Cerebellar nuclear complex (tissue), 1 donor: ENCODE measurements around the gene ABCG2.
"Not testable (repeated sequence)": the region's sequence is repeated elsewhere in the genome, so short reads cannot be mapped to it uniquely, and the experiment has no call there.

Experiments used
- DNase-seq, 2 experiments: peaks; one replicate each; lab custom pipeline; 2025; lab: John Stamatoyannopoulos, UW

Gene ABCG2

GRCh38 chr4:88110826-88111225 lies 47.6 kb downstream of the ABCG2 start:
- no peak for DNase-seq

GRCh38 chr4:88109123-88109881 lies 49.1 kb downstream of the ABCG2 start:
- DNase-seq, result no peak

GRCh38 chr4:88108747-88109122 lies 49.7 kb downstream of the ABCG2 start:
- DNase-seq, result no peak

- DNase-seq, result not testable (repeated sequence)
These were observed 50.4 kb downstream of the ABCG2 start for GRCh38 chr4:88108108-88108465.

- no peak for DNase-seq
These were observed 50.9 kb downstream of the ABCG2 start for GRCh38 chr4:88107406-88108107.

- no peak for DNase-seq
These were observed 52.2 kb downstream of the ABCG2 start for GRCh38 chr4:88106205-88106604.

- no peak for DNase-seq
These were observed 53.4 kb downstream of the ABCG2 start for GRCh38 chr4:88104902-88105610.

- no peak for DNase-seq
These were observed 56.4 kb downstream of the ABCG2 start for GRCh38 chr4:88102026-88102425.

- DNase-seq, result no peak
These were observed 57.3 kb downstream of the ABCG2 start for GRCh38 chr4:88101165-88101564.

GRCh38 chr4:88098993-88099752 lies 59.3 kb downstream of the ABCG2 start:
- no peak for DNase-seq

GRCh38 chr4:88097781-88098180 lies 60.7 kb downstream of the ABCG2 start:
- DNase-seq, result no peak

GRCh38 chr4:88097301-88097700 lies 61.1 kb downstream of the ABCG2 start:
- DNase-seq, result no peak

- no peak for DNase-seq
These were observed 64.6 kb downstream of the ABCG2 start for GRCh38 chr4:88093874-88094273.

GRCh38 chr4:88091378-88091777 lies 67.1 kb downstream of the ABCG2 start:
- no peak for DNase-seq

- no peak for DNase-seq
These were observed 67.5 kb downstream of the ABCG2 start for GRCh38 chr4:88090898-88091297.

GRCh38 chr4:88087004-88087403 lies 71.4 kb downstream of the ABCG2 start:
- no peak for DNase-seq

GRCh38 chr4:88080626-88081025 lies 77.8 kb downstream of the ABCG2 start:
- DNase-seq, result no peak

- no peak for DNase-seq
These were observed 79.9 kb downstream of the ABCG2 start for GRCh38 chr4:88078579-88078978.

GRCh38 chr4:88077911-88078524 lies 80.4 kb downstream of the ABCG2 start:
- no peak for DNase-seq

GRCh38 chr4:88075336-88075735 lies 83.1 kb downstream of the ABCG2 start:
- DNase-seq, result no peak

- DNase-seq, result no peak
These were observed 88.4 kb downstream of the ABCG2 start for GRCh38 chr4:88070031-88070430.

GRCh38 chr4:88064410-88064809 lies 94.0 kb downstream of the ABCG2 start:
- DNase-seq, result no peak
